DMS153 treated with DMSO at 0.1 percent for 48 hours (cell line): ENCODE data around the gene HES4.
"Not testable (repeated sequence)": the region's sequence is repeated elsewhere in the genome, so short reads cannot be mapped to it uniquely, and the experiment has no call there.

ENCODE experiments used
- DNase-seq: peaks from one replicate; lab custom pipeline; 2025; ENCODE audit not compliant: unreplicated experiment; lab: John Stamatoyannopoulos, UW

Gene HES4

DNA sequence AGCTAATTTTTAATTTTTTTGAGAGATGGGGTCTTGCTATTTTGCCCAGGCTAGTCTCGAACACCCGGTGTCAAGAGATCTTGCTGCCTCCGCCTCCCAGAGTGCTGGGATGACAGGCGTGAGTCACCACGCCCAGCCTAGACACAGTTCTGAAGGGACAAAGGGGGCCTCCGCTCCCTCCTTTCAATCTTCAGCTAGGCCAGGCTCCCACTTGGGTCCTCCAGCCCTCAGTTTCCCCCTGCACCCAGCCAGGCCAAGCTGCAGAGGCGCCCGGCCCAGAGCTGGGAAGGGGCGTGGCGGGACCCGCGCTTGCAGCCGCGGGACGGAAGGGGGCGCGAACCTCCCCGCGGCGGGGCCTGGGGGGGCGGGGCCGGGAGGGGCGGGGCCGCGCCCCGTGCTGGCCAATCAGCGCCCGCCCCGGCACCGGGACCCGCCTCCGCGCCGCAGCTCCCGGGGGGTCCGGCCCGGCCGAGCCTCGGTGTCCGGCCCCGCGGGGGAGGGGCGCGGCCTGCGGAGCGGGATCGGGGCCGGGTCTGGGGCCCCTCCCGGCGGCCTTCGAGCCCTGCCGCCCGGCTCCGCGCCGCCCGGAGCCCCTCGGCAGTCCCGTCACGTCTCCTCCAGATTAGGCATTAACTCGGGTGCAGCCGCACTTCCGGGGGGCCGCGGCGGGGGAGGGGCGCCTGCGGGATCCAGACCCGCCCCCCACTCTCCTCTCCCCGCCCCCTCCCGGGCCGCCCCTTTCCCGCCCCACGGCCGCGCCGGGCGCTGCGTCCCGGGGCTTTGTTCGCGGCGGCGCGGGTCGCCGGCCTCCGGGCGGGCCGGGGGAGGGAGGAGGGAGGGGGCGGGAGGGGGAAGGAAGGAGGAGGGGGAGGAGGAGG lies 19.5 kb upstream of the HES4 start:
- peak; percentile 92 for DNase-seq

DNA sequence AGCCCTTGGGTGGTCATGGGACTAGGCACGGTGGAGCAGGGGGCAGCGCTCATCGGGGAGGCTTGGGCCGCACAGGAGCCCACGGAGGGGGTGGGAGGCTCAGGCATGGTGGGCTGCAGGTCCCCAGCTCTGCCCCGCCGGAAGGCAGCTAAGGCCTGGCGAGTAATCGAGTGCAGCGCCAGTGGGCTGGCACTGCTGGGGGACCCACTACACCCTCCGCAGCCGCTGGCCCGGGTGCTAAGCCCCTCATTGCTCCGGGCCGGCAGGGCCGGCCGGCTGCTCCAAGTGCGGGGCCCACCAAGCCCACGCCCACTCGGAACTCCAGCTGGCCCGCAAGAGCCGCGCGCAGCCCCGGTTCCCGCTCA lies 18.4 kb upstream of the HES4 start:
- DNase-seq: not testable (repeated sequence)

DNA sequence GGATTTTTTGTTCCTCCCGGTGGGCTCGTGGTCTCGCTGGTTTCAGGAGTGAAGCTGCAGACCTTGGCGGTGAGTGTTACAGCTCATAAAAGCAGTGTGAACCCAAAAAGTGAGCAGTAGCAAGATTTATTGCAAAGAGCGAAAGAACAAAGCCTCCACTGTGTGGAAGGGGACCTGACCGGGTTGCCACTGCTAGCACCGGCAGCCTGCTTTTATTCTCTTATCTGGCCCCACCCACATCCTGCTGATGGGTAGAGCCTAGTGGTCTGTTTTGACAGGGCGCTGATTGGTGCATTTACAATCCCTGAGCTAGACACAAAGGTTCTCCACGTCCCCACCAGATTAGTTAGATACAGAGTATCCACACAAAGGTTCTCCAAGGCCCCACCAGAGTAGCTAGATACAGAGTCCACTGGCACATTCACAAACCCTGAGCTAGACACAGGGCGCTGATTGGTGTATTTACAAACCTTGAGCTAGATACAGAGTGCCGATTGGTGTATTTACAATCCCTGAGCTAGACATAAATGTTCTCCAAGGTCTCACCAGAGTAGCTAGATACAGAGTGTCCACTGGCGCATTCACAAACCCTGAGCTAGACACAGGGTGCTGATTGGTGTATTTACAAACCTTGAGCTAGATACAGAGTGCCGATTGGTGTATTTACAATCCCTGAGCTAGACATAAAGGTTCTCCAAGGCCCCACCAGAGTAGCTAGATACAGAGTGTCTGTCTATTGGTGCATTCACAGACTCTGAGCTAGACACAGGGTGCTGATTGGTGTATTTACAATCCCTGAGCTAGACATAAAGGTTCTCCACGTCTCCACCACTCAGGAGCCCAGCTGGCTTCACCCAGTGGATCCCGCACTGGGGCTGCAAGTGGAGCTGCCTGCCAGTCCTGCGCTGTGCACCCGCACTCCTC lies 17.8 kb upstream of the HES4 start:
- DNase-seq: not testable (repeated sequence)

DNA sequence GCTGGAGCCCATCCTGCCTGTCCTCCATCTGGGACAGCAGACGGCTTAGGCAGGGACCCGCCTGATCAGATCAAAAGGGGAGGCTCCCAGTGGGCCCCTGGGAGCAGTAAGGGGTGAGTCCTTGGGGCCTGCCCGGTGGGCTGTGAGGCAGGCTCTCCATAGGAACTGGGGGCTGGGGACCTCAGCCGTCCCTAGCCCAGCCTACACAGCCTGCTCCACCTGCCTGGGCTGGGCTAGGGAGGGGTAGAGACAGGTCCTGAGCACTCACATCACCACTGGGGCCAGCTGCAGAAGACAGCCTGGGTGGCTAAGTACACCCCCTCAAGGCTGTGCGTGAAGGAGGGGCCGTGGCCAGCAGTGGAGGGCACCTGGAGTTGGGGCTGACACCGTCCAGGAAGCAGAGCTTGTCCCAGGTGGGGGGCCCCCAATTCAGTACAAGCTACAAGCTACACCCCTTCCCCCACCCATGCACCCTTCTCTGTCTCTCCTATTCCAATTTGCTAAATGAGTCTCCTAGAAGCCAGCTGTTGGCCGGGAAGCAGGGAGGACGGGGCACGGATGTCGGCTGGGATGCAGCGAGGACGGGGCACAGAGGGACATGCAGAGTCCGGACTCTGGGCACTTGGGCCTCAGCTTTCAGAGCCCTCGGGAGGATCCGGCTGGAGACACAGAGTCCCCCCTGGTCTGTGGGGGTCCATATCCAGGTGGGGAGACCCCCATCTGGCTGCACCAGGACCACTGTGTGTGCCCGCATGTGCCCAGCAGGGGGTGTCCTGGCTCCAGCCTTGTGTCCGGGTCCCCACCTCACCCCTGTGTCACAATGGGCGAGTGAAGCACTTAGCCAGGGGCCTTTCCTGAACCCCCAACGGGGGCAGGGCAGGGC lies 15.1 kb upstream of the HES4 start:
- DNase-seq: no peak

DNA sequence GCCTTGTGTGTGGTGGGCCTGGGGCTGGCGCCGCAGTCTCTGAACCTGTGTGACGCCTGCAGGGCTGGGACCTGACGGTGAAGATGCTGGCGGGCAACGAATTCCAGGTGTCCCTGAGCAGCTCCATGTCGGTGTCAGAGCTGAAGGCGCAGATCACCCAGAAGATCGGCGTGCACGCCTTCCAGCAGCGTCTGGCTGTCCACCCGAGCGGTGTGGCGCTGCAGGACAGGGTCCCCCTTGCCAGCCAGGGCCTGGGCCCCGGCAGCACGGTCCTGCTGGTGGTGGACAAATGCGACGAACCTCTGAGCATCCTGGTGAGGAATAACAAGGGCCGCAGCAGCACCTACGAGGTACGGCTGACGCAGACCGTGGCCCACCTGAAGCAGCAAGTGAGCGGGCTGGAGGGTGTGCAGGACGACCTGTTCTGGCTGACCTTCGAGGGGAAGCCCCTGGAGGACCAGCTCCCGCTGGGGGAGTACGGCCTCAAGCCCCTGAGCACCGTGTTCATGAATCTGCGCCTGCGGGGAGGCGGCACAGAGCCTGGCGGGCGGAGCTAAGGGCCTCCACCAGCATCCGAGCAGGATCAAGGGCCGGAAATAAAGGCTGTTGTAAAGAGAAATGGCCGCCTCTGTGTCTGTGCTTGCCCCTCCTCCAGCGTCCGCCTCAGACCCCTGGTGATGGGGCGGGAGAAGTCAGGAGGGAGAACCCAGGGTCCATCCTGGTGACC lies 14.2 kb upstream of the HES4 start:
- DNase-seq: peak; percentile 85

DNA sequence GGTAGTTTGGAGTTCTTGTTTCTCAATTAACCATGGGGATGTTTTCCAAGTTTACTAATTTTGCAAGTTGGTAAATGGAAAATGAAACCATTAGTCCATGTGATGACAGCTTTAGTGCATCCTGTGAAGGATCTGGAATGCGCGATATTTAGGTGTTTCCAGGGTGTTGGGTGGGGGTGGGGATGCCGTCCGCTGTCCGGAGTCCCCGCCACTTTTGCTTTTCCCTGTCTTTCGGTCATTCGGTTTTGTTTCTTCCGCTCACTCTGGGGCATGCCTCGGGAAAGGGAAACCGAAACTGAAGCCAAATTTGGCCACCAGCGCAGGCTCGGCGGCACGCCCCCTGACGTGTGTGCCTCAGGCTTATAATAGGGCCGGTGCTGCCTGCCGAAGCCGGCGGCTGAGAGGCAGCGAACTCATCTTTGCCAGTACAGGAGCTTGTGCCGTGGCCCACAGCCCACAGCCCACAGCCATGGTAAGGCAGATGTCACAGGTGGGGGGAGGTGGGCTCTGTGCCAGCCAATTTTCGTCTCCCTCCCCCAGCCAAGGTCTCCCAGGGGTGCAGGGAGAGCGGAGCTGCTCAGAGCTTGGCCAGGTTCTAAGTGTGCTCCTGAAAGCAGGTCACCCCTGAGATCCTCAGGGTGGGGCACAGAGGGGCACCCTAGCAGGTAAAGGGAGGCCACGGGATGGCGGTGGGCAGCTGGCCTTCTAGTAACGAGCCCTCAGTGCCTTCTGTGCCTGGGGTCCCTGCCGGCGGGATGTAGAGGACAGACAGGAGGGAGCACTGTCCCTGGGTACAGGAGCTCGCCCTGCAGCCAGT lies 13.4 kb upstream of the HES4 start, which contains the start of gene ISG15:
Gene ISG15 (plus strand): TSS at position 393 of the 817 bp plus-strand sequence. CDS start 77 bp downstream, at position 470.
- peak; percentile 83 for DNase-seq

DNA sequence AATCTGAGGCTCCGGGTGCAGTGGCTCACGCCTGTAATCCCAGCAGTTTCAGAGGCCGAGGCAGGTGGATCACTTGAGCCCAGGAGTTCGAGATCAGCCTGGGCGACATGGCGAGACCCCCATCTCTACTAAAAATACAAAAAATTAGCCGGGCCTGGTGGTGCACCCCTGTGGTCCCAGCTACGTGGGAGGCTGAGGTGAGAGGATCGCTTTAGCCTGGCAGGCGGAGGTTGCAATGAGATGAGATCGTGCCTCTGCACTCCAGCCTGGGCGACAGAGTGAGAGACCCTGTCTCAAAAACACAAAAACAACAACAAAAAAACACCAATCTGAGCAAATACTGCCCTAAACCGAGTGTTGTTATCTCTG lies 12.8 kb upstream of the HES4 start:
- not testable (repeated sequence) for DNase-seq

DNA sequence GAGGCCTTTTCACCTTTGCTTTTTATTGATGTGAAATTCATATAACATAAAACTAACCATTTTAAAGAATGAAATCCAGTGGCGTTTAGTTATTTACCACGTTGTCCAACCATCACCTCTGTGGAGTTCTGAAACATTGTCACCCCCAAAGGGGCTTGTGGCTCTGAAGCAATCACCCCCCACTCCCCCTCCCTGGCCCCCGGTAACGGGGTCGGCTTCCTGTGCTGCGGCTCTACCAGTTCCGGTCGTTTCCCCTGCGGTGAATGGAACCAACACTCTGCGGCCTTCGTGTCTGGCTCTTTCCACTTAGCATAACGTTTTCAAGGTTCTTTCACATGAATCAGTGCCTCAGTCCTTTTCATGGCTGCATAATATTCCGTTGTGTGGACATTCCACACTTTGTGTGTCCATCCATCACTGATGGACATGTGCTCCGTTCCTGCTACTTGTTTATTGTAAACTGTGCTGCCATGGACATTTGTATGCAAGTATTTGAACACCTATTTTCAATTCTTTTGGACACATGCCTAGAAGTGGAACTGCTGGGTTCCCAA lies 11.6 kb upstream of the HES4 start:
- DNase-seq: no peak

DNA sequence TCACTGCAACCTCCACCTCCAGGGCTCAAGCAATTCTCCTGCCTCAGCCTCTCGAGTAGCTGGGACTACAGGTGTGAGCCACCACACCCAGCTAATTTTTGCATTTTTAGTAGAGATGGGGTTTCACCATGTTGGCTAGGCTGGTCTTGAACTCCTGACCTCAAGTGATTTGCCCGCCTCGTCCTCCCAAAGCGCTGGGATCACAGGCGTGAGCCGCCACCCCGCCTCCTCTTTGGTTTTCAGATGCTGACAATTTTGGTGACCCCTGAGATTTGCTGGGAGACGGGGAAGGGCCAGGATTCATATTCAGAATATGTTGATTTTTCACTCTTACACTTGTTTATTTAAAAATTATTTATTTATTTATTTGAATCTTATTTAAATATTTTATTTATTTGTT lies 10.2 kb upstream of the HES4 start:
- not testable (repeated sequence) for DNase-seq

DNA sequence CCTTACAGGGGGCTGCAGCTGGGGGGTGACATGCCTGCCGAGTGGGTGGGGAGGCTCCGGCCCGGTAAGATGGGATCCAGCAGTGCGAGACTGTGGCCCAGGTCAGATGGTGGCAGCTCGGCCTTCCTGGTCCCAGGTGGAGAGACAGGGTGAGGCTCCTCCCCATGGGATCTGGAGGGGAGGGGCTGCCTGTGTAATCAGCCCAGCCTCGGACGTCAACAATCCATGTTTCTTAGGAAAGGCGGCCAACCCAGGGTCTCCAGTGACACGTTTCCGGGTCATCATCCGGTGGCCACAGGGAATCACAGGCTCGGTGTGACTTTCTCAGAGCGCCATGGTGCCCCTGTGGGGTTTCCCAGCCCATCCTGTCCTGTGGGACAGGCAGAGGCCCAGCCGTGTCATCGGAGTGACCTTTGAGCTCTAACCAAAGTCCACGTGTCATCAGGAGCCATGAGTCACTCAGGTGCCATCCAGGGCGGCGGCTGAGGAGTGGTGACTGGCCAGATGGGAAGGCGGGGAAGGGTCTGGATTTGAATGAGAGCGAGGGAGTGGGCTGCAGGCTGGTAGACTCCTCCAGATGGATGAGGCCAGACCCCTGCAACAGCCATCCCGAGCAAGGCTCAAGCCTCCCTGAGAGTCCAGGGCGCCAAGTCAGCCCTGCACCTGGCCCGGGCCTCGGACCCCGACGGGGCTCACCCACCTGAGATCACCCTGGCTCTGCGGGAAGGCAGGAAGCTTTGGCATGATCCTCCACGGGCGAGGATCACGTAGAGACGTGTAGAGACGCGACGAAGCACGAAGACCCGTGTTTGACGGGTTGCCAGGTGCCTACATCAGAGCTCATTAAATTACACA lies 6.6 kb upstream of the HES4 start:
- no peak for DNase-seq

DNA sequence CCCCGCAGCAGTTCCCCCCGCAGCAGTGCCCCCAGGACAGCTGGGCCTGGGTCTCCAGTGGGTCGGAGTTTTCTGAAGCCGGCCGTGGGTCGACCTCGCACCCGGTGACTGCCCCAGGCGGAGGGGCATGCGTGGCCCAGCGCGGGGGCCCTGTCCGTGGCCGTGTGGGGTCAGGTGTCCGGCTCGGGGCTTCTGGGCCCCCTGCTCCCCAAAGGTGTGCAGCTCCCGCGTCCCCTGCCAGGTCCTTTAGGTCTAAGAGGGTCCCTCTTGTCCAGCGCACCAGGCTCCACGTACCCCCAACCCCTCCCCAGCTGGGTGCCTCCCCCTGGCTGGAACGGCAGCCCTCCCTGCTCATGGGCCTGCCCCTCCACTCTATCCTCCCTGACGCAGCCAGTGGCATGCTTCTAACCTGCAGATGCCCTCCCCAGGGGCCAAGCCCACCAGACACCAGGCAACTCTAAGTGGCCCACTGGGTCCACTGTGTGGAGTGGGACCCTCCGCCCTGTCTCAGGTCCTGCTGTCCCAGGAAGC lies 5.9 kb upstream of the HES4 start:
- DNase-seq: no peak

DNA sequence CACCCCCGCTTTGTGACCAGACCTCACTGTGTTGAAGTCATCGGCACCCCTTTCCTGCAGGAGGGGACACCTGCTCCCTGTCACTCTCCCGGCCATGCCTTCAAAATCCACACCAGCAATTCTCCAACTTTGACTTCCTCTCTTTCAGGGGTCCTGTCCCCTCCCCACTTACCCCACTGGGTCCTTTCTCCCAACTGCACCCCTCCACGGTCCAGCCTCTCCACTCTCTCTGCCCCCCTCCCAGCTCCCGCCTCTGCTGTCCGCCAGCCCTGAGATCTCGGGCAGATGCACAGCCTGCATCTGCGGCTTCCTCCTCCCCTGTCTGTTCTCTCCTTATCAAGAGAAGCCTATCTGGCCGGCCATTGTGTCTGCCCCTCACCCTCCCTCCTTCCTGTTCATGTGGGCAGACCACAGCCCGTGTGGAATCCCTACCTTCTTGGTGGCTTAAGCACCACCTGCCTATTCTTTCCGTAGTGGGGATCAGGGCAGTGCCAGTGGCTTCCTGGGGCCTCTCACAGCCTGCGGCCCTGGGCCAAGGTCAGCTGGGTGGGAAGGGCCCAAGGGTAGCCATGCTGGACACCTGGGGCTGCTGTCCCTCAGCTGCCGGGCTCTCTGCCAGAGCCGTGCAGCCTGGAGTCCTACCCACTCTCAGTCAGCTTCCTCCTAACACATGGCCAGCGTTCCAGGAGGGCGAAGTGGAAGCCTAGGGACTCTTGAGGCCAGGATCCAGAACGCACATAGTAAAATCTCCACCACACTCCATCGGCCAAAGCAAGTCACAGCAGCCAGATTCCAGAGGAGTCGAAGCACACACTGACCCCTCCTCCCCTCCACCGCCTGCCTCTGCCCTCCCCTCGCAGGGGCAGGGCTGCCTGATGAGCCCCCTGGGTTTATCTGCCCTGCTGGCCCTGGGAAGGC lies 5.1 kb upstream of the HES4 start:
- DNase-seq: peak; percentile 69

DNA sequence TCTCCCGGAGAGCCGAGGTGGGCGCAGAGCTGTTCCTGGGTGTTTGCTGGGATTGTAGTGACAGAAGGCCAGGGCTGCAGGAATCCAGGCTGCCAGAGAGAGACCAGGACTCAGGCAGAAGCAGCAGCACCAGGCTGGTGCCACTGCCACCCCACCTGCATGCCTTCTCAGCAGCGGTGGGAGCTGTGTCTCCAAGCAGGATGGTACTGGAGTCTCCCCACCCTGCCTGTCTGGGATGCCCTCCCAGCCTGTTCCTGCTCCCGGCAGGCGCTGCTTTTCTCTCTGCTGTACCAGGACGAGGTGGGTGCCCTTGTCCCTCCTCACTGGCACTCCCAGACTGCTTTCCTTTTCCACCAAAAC lies 4.5 kb upstream of the HES4 start:
- DNase-seq: no peak

DNA sequence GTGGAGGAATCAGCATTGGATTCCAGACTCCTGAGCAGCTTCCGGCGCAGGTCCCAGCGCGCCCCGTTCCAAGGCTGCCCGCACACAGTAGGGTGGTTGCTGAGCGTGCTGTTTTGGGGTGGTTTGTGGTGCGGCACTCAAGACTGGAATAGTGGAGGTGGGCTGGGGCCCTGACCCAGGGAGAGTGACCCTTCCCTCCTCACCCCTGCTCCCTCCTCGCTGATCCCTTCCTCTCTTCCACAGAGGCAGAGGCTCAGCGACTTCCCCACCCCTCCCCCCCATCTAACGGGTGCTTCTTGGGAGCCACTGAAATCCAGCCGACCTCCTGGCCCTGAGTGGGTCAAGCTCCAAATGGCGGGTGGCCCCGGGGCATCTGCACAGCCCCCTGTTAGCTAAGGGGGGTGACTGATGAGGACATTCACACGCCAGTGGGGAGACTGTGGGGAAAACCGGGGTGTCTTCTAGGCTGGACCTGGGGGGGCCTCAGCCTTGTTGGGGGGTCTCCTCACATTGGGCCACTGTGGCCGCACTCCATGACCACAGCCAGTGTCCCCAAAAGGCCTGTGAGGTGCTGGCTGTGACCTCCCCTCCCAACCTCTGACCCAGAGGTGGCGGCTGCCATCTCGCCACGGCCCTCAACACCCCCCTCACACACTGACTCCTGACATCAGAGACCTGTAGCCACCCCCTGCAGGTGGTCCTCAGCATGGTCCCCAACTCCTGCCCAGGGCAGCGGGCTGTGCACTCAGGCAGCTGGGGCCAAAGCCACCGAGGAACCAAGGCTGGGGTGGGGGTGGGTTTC lies 3.9 kb upstream of the HES4 start:
- no peak for DNase-seq

DNA sequence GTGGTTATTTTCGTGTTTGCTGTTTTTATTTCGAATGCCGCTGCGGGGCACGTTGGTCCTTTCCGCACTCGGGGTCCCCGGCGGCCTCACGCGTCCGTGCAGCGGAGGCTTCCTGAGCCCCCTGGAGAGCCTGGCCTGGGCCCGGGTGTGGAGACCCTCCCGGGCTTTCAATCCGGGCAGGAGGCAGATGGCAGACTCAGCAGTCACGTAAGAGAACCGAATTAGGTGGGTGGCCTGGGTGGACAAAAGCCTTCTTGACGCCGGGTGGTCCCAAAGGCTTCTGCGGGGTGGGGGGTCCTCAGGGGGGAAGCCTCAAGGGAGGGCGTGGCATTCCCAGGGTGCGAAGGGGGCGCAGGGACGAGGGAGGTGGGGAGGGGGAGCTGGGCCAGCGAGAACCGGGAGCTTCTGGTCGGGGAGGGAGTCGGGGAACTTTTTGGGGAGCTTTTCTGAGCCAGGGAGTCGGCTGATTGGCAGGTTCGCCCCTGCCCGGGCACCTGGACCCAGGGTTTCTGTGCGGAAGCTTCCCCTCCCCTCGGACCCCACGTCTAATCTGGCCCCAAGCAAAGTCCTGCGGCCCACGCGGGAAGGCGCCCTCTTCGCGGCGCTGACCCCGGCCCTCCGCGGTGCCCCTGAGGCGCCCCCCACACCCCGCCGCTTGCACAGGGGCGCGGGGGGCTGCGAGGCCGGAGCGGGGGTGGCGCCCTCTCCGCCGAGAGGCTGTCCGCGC lies 1.3 kb upstream of the HES4 start:
- DNase-seq: no peak
